Breast epithelium (tissue), 3 donors: ENCODE measurements around the gene CCDC57.

Source experiments
- POLR2A ChIP-seq: fragments of 450-650 bp; IDR thresholded peaks from one replicate; pipeline ENCODE4 v1.6.1; 2016; ENCODE audit warnings: antibody characterized with exemption, mild to moderate bottlenecking, moderate library complexity
- POLR2AphosphoS5 ChIP-seq, 3 donors: sonication (generic); formaldehyde crosslinking; IDR thresholded peaks; one replicate each; pipeline ENCODE4 v1.6.1; 2017; ENCODE audit warnings: antibody characterized with exemption in 3 of 3
- TF ChIP-seq, protein P1 (sequence below), 3 donors: fragments of 450-650 bp; IDR thresholded peaks; one replicate each; pipeline ENCODE4 v1.5.1; 2016 to 2017; ENCODE audit warnings: antibody characterized with exemption in 3 of 3, mild to moderate bottlenecking in 3 of 3, moderate library complexity in 3 of 3

DNA sequence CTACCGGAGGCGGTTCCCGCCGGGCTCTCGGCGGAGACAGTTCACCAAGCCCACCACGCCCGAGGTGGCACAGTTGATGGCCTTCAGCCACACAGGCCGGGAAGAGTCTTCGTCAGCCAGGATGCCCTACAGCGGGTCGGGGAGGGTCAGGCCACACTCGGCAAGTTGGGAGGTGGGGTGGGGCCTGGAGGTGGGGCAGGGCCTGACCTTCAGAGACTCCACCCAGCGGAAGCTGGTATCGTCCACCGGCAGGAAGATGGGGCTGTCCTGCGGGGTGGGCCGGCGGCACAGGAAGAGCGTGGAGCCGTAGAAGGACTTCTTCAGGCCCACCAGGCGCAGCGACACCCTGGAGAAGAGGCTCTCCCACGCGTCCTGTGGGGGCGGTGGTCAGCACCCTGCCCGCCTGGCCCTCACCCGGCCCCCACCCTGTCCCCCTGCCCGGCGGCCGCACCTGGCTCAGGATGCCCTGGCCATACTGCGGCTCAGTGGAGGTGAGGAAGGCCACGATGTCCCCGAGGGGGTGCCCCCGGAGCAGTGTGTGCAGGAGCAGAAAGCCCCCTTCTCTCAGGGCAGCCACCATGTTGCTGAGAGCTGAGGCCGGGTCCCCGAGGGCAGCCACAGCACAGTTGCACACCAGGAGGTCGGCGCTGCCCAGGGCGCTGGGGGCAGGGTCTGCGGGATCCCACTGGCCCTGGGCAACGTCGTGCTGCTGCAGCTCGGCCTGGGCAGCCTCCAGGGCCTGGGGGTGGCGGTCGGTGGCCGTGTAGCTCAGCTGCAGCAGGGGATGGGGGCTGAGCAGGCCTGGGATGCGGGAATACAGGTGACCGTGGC, 127.4 kb downstream of the CCDC57 start:
- TF ChIP-seq POLR2A, result no peak
- TF ChIP-seq, protein P1, sequence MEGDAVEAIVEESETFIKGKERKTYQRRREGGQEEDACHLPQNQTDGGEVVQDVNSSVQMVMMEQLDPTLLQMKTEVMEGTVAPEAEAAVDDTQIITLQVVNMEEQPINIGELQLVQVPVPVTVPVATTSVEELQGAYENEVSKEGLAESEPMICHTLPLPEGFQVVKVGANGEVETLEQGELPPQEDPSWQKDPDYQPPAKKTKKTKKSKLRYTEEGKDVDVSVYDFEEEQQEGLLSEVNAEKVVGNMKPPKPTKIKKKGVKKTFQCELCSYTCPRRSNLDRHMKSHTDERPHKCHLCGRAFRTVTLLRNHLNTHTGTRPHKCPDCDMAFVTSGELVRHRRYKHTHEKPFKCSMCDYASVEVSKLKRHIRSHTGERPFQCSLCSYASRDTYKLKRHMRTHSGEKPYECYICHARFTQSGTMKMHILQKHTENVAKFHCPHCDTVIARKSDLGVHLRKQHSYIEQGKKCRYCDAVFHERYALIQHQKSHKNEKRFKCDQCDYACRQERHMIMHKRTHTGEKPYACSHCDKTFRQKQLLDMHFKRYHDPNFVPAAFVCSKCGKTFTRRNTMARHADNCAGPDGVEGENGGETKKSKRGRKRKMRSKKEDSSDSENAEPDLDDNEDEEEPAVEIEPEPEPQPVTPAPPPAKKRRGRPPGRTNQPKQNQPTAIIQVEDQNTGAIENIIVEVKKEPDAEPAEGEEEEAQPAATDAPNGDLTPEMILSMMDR (IDR thresholded peaks at IDR 0.05), result no peak
- TF ChIP-seq POLR2AphosphoS5 (IDR thresholded peaks at IDR 0.05), result no peak
